H1 (cell line): ENCODE results near the gene SOS1.
"Not testable (repeated sequence)": the region's sequence is repeated elsewhere in the genome, so short reads cannot be mapped to it uniquely, and the experiment has no call there.

ENCODE experiments used
- EGR1 ChIP-seq: IDR thresholded peaks from 2 replicates; pipeline ENCODE4 v1.6.1; 2011; ENCODE audit warnings: low read depth, low read length, borderline replicate concordance
- EZH2 ChIP-seq: fragments of 200-600 bp; sonication (generic); IDR thresholded peaks from 2 replicates; pipeline ENCODE4 v1.7.1; 2012; ENCODE audit warnings: low read depth, mild to moderate bottlenecking, moderate library complexity, low read length, inconsistent platforms; ENCODE audit not compliant: severe bottlenecking
- POLR2A ChIP-seq, 2 experiments: IDR thresholded peaks; 1 replicate in 1 of 2; 2 replicates in 1 of 2; pipeline ENCODE4 v1.6.1; 2011; ENCODE audit warnings: low read depth in 2 of 2, low read length in 2 of 2, mild to moderate bottlenecking in 2 of 2; ENCODE audit errors: control extremely low read depth in 1 of 2
- SP2 ChIP-seq: IDR thresholded peaks from 2 replicates; pipeline ENCODE4 v1.6.1; 2012; ENCODE audit warnings: mild to moderate bottlenecking, low read length, inconsistent platforms
- TAF1 ChIP-seq: IDR thresholded peaks from 2 replicates; pipeline ENCODE4 v1.6.1; 2011; ENCODE audit warnings: mild to moderate bottlenecking, low read depth, low read length
- ZNF274 ChIP-seq: IDR thresholded peaks from 2 replicates; pipeline ENCODE4 v1.7.0; 2012; ENCODE audit warnings: low read length, borderline replicate concordance; ENCODE audit errors: extremely low read depth
- TF ChIP-seq, protein P1 (sequence below), 3 experiments: IDR thresholded peaks; 1 replicate in 2 of 3; 2 replicates in 1 of 3; pipeline versions ENCODE4 v1.5.1 to v1.6.1; 2011; ENCODE audit warnings: low read length in 3 of 3, mild to moderate bottlenecking in 3 of 3, inconsistent platforms in 2 of 3, low read depth in 1 of 3, moderate library complexity in 1 of 3; ENCODE audit not compliant: insufficient read depth in 1 of 3; ENCODE audit errors: control extremely low read depth in 1 of 3

- not testable (repeated sequence) for TF ChIP-seq SP2; ZNF274; POLR2A (IDR thresholded peaks at IDR 0.05; ENCODE audit: control extremely low read depth in 1 of 2, low read depth in 2 of 2, low read length in 2 of 2); EGR1; EZH2; TAF1
- TF ChIP-seq, protein P1, sequence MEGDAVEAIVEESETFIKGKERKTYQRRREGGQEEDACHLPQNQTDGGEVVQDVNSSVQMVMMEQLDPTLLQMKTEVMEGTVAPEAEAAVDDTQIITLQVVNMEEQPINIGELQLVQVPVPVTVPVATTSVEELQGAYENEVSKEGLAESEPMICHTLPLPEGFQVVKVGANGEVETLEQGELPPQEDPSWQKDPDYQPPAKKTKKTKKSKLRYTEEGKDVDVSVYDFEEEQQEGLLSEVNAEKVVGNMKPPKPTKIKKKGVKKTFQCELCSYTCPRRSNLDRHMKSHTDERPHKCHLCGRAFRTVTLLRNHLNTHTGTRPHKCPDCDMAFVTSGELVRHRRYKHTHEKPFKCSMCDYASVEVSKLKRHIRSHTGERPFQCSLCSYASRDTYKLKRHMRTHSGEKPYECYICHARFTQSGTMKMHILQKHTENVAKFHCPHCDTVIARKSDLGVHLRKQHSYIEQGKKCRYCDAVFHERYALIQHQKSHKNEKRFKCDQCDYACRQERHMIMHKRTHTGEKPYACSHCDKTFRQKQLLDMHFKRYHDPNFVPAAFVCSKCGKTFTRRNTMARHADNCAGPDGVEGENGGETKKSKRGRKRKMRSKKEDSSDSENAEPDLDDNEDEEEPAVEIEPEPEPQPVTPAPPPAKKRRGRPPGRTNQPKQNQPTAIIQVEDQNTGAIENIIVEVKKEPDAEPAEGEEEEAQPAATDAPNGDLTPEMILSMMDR (IDR thresholded peaks at IDR 0.05; ENCODE audit: control extremely low read depth in 1 of 3, insufficient read depth in 1 of 3, low read depth in 1 of 3, low read length in 3 of 3) = not testable (repeated sequence)
These were observed 20.1 kb upstream of the SOS1 start for GRCh38 chr2:39140948-39141333.
